Anterior cingulate cortex (tissue), 58 donors: ENCODE measurements around the gene FZD4.
"Not testable (repeated sequence)": the region's sequence is repeated elsewhere in the genome, so short reads cannot be mapped to it uniquely, and the experiment has no call there.

ENCODE experiments used
- DNase-seq, 58 donors: peaks; one replicate each; lab custom pipeline; 2025; lab: John Stamatoyannopoulos, UW

The FZD4 gene

DNA sequence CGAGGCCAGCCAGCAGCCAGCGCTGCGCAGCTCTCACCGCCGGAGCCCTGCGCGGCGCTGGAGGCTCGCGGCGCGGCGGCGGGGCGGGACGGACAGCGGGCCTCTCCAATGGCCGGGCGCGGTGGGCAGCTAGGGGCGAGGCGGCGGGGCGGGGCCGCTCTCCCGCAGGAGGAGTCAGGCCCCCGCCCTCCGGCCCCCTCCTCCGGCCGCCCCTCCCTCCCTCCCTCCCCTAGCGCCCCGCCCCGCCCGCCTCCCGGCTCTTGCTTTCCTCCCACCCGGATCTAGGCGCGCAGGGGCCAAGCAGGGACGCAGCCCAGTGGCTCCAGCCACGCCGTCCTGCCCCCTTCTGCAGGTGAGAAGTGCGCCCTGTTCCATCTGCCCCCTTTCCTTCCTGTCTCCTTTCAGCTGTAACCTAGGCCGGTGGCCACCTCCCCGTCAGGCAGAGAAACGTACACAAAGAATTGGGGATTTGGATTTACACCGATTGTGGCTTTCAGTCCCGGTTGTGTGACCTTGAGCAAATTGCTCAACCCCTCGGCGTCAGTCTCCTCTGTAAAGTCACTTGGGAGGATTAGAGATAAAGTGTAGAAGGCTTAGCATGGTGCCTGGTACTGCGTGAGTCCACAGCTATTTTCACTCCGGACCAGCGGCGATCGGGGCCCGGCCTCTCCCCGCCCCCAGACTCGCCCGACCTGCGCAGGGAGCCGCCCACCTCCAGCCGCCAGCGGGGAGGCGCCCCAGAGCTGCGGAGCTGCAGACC, at the start of gene FZD4:
FZD4 (minus strand) TSS at position 35 of the 760 bp plus-strand sequence. CDS start 310 bp downstream, outside the sequence.
- DNase-seq = peak in 57 of 58 donors; percentile 31 to 91 (median 76)

DNA sequence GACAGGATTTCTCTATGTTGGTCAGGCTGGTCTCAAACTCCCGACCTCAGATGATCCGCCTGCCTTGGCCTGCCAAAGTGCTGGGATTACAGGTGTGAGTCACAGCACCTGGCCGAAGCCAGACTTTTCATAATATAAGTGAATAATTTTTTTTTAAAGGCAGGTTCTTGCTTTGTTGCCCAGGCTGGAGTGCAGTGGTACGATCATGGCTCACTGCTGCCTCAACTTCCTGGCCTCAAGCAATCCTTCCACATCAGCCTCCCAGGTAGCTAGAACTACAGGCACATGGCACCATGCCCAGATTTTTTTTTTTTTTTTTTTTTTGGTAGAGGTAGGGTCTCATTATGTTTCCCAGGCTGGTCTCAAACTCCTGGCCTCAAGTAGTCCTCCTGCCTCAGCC, 49.1 kb upstream of the FZD4 start:
- not testable (repeated sequence) for DNase-seq

DNA sequence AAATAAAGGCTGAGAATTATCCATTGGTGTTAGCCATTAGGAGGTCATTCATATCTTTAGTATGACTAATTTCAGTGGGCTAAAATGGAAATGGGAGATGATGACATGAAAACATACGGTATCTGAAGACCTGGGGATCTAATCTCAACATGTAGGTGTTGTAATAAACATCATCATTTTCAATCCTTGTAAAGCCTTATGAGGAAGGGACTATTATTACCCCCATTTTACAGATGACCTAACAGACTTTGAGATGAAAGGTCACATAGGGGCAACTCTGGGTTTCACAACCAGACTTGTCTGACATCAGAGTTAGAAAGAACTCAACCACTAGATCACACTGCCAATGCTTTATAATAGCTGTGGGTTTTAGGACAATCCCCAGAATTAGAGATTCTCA, 47.7 kb upstream of the FZD4 start:
- DNase-seq = no peak

DNA sequence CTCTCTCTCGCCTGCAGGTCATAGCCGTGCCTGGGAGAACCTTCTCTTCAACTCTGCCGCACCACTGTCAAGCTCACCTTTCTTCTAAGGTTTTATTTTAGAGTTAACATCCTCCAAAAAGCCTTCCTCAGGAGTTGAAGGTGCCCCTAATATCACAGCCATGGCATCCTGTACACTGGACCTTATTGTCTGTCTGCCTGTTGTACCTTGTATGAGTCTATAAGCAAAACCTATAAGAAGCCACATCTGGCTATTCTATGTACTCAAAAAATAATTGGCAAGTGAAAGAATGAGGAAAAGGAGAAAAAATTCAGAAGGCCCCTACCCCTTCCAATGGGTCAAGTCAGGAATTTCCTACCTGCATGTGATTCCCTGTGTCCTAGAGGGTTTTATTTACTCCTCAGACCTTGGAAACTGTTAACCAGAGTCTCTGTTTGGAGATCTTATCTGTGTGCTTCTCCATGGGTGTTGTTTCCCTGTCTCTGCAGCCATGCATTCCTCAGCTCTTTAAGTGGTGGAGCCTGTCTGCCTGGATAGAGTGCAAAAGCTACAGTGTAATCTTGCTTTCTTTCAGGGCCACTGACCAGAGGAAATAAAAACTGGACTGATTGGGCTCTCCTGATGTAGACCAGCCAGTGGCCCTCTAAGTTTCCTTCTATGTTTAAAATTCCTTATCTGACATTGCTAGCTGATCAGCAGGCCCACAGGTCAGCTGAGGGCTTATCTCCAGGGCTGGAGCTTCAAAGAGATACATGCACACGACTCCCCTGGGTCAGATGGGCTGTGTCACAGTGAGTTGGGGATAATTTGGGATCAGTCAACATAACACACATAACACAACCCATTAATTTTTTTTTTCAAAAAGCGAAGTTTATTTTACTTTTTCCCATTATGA, 44.9 kb upstream of the FZD4 start:
- no peak for DNase-seq

DNA sequence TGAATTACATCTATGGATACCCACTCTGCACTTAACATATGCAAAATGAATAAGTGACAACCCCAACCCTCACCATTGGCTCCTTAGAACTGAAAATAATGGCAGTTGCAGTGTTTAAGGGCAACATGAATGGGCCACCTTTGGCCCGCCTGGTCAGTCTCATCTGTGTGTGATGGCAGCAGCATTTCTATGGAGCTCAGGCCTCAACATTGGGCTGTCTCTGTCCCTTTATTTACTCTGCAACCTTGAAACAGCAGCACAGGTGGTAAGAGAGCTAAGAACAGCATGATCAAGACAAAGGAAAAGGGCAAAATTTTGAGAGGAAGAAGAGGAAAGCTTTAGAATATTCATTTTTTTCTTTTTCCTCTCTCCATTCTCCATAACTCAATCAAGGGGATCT, 44.2 kb upstream of the FZD4 start:
- no peak for DNase-seq

DNA sequence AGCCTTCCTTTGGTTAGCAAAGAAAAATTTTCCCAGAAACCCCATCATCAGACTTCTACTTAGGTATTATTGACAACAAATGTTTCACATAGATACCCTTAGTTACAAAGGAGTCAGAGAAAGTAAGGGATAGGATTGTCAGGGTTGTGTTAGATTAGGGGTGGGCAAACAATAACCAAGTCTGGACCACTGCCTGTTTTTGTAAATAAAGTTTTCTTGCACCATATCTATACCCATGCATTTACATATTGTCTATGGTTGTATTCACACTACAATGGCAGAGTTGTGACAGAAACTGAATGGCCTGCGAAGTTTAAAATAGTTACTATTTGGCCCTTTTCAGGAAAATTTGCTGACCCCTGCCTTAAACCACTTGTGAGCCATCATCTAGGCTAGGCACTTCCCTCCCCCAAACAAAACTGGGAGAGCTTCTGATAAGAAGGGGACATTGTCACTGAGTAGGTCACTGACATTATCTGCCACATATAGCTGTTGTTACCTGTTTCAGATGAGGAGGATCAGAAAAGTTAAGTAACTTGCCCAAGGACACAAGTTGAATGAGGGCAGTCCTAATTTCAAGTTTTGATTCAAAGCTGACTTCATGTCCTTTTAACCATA, 41.9 kb upstream of the FZD4 start:
- DNase-seq = no peak

DNA sequence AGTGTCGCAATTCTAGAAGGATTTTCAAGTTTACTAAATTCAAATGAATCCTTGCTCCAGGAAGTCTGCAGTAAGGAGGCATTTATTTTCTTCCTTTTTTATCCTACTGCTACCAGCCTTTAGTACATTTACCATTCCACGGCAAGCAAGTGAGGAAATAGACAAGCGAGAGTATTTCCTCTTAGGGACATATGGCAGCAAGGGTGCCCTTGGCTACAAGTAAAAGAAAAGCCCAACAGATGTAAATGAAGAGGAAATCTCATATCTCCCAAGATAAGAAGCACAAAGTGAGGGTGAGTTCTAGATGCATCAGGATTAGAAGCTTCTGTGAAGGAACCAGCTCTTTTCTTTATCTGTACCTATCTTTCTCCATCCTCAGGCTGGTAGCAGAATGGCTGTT, 37.8 kb upstream of the FZD4 start:
- DNase-seq = no peak

DNA sequence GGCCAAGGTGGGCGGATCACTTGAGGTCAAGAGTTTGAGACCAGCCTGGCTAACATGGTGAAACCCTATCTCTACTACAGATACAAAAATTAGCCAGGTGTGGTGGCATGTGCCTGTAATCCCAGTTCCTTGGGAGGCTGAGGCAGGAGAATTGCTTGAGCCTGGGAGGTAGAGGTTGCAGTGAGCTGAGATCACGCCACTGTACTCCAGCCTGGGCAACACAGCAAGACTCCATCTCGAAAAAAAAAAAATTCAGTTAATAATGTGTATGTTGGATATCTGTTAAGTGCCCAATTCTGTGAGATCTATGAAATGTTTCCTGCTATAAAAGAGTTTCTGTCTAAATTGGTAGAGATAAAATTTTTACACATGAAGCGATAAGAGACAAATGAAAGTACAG, 37.1 kb upstream of the FZD4 start:
- DNase-seq = not testable (repeated sequence)

DNA sequence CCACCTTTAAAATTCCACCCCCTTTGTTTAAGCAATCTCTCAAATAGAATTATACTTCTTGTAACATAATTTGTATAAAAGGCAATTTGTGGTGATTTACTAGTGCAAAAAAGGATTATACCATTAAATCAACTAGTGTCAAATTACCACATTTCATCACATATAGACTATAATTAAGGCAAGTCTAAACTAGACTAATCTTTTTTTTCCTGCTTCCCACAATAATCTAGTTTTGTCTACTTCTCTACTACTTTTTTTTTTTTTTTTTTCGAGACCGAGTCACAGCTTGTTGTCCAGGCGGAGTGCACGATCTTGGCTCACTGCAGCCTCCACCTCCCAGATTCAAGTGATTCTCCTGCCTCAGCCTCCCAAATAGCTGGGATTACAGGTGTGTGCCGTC, 36.1 kb upstream of the FZD4 start:
- no peak for DNase-seq

DNA sequence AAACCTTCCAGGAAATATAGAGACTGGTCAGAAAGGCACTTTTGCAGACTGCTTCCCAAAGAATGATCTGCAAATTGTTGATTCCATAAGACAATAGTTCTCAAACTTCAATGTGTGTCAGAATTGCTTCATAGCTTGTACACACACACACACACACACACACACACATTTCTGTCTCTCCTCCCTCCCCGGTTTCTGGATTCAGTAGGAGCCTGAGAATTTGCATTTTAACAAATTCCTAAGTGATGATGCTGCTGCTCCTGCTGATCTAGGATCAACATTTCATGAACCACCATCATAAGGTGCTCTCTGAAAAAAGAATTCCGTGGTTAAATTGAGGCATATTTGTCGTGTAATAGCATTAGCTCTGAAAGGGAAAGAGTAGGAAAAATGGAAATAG, 35.3 kb upstream of the FZD4 start:
- DNase-seq = no peak

DNA sequence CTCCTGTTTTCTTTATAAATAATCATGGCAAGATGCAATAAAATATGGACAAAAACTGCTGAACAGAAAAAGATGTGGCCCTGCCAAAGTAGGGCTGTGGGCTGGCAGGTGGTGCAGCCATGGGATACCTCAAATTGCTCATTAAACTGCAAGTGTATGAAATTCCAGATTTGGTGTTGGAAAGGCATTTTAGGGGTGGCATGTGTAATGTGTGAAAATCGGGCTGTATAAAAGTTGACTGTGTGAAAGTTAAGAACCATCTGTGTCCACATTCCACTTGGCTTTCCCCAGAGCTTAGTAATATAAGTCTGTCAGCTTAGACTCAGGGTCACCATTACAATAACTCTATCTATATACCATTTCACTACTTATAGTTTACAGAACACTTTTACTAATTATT, 34.8 kb upstream of the FZD4 start:
- peak in 1 of 58 donors; percentile 9 for DNase-seq

DNA sequence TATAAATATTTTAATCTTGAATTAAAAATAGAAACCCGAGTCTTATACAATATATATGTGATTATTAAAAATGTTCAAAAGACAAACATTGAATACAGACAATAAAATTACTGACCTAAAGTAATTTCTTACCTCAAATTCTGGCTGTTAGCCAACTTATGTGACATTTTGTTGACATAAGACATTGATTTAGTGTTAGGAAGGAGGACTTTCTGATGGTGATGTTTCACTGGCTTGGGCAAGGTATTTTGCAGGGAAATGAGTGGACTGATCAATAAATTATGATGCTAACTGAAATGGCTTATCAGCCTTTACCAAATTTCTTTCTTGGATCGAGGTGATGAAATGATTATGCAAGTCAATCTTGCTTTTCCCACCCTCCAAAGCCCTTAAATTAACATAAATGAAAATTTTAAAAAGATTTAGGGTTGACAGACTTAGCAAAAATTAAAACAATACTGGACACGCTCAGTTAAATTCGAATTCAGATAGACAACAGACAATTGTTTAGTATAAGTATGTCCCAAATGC, 33.2 kb upstream of the FZD4 start:
- DNase-seq = no peak

DNA sequence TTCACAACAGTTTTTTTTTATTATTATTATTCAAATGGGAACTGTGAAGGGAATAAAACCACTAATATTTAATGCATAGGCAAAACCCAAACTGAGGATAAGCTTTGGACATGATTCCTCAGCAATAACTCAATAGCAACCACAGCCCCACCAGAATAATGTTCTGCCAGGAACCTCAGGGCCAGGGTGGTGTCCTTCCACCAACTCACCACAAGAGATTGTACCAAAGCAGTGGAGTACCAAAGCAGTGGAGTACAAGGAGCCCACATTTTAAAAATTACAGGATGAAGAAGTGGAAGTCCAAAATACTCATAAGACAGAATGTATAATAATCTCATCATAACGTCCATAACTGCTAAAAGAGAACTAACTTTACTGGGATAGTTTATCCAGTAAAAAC, 32.5 kb upstream of the FZD4 start:
- DNase-seq = no peak

DNA sequence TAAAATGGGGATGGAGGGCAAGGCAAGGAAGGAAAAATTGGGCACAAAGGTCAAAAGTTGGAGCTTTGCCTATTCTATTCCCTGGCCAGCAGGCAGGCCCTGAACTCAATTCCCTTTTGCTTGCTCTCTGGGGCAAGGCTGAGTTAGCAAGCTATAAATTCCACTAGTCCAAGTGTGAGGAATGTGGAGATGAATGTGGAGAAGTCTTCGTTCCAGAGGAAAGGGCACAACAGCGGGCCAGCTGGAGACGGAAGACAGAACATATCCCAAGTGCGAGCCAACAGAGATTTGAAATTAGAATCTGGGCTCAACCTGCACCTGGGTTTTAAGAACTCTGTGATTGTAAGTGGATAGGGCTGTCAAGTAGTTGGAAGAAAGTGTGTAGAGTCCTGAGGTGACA, 29.5 kb upstream of the FZD4 start:
- no peak for DNase-seq

DNA sequence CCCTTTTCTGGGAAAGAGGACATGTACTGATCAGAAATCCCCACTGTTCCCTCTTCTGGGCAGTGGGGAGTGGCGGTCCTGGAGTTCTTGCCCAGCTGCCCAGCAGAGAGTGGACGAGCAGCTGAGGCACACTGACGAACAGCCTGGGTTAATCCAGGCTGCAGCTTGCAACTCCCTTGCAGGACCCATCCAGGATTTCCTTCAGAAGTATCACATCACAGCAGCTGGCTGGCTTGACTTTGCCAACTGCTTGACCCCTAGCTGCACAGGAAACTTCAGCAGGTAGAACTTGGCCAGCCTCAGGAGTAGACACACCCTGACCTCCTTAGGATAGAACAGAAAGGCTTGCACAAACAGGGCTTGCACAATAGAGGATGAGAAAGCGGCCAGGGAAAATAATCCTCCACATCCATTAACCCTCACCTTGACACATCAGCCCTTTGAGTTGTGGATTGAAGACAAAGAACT, 27.9 kb upstream of the FZD4 start:
- no peak for DNase-seq

DNA sequence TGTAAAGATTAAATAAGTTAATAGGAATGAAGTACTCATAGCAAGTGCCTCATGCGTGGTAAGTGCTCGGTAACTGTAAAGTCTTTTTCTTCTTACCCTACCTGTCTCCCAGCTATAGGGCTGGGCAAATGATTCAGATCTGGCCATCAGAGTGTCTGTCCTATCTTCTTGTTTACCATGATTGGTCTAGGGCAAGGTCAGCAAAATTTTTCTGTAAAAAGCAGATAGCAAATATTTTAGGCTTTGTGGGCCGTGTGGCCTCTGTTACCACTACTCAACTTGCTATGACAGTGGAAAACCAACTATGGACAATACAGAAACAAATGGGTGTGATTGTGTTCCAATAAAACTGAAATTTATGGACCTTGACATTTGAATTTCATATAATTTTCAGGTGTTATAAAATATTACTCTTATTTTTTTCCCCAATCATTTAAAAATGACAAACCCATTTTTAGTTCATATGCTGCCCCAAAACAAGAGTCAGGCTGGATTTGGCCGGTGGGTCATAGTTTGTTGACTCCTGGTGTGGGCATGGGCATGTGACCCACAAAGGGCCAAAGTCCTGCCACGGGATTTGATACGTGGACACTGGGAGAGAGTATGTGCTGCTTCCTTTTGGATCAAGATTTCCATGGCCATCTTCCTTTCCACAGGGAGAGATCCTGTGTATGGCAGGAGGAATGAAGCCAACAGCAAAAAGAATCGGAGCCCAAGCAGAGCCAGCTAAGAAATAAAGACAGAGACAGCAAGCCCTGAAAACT, 26.8 kb upstream of the FZD4 start:
- no peak for DNase-seq

DNA sequence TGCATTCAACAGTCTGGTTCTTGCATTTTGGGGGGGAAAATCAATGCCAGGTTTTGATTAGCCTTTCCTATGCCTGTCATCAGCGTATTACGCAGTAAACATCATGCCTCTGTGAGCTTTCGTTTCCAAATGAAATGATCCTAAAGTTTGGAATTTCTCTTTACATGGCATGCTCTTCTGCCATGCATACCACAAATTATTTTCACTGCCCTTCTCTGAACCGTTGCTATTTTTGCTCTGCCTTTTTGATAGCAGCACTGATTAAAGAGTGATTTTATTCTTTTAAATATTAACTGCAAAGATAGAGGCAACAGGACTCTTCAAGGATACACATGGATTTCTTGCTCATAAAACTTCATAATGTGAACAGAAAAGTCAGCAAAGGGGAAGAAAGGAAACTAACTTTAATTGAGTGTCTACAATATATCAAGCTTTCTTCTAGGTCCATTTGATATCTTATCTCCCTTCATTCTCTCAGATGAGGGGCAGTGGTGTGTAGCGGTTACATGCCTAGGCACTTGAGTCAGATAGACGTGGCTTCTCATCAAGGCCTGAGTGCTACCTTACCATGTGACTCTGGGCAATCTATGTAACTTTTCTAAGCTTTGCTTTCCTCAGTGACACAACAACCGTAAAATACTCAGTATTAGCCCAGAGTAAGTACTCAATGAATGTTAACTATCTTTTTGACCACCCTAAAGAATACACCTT, 25.0 kb upstream of the FZD4 start:
- DNase-seq = no peak

DNA sequence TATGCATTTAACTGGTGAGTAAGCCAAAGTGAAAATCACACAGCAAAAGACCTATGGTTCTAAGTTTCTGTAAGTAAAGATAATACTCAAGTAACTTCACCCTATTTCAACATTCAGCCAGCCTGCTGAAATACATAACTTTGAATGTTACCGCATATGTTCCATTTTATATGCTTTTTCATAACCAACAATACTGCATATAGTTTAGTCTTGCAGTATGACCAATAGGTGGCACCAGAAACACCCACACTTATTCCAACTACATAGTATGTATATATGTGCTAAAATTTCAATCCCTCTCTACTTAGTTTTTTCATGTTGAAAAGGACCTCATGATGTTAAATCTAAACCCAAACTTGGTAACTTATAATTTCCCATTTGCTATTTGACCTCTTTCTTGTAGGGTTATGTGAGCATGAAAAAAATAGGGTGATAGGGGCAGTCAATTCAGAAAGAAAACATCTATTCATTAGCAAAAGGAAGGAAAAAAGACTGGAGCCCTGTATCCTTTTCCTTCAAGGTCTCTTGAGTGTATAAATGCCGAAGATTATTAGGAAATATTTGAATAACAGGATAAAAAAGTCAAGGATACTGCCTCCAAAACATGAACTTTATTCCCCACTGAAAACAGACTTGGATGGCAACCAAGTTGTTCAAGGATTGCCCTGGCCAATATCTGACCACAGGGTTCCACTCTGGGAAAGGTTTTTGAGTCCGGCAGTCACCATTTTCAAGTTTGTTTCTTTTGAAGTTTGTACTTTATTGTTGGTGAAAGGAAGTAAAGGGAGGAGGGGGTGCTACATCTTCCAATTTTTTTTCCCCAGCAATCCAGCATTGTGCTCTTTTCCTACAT, 23.8 kb upstream of the FZD4 start:
- DNase-seq = no peak

DNA sequence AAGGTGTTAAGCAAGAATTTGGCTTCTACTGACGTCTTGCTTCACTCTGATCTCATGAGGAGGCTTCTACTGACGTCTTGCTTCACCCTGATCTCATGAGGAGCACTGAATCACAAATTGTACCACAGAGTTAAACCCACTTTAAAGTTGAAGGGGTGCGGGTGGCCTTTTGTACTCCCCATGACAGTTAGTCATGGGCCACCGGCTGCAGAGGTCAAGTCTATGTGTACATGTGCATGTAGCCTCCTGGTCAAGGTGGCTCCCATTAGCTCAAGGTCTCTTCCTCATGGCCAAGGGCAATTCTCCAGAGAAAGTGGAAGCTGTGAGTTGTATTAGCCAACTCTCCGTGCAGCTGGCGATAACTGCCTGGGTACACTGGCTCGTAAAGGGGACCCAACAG, 23.1 kb upstream of the FZD4 start:
- no peak for DNase-seq
